ENCODE data around the gene CDC34. TPM values are rescaled to one million over a fixed set of nuclear protein-coding genes. Genes with fewer than 3 reads are reported as not detected.

The CDC34 gene
- total RNA-seq, 5 donors from 2014 or later (not counting 1 experiment from before 2014, with no cell fraction given), result 35.4 to 52.6 (median 51.3) TPM

DNA sequence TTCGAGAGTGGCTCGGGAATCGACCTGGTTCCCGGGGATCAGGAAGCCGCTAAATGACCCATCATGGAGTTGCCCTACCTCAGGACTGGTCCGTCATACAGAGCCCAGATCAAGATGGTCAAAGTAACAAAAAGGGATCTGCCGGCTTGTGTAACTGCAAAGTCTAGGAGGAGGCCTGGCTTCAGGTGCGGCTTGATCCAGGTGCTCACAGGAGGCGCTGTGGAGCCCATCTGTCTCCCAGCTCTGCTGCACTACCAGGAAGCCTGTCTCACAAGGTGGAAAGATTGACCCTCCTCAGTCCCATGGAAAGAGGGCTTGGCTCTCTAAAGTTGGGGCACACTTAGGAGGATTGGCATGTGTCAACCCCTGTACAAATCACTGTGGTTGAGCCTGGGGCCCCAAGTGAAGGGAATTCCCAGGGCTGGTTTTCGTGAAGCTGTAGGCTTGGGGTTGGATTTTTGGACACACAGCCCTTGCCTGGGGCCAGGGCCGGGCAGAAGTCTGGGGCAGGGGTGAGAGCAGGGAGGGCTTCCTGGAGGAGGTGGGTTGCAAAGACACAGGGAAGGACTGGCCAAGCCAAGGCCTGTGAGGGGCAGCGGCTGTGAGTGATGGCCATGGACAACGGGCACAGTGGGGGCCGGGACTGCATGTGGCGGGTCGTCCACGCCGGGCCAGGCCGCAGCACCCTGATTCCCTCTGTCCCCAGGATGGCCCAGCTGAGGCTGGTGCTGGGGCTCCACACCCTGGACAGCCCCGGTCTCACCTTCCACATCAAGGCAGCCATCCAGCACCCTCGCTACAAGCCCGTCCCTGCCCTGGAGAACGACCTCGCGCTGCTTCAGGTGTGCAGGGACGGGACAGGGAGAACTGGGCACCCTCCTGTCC lies 16.5 kb downstream of the CDC34 start:
- Mint-ChIP-seq H3K4me3 (no peak overlapping the region), H3K4me1 (peaks cover 22 to 34% (median 24%) of the 10 kb centered on the region in 3 donors), H3K36me3 (peaks cover 7% of the 10 kb centered on the region), H3K9me3 (no peaks in the 10 kb centered on the region), H3K27ac (peak overlapping the region in 1 of 2 donors; percentile 28), H3K27me3 (no peaks in the 10 kb centered on the region)
- ATAC-seq (replicated peaks in 1 of 4) (no peak), DNase-seq (no peak)
- H3K4me3 ChIP-seq (ENCODE audit: control insufficient read depth in 1 of 2, extremely low read depth in 1 of 2, low read length in 1 of 2), result no peak overlapping the region
- H3K36me3 ChIP-seq (ENCODE audit: control insufficient read depth in 2 of 2, extremely low read depth in 1 of 2, insufficient read depth in 1 of 2, low read length in 1 of 2), result peaks cover 4 to 23% of the 10 kb centered on the region in 2 donors
- WGBS (ENCODE audit: insufficient coverage), result 92% methylated on average over 24 of the region's 26 CpGs
- CTCF ChIA-PET, result no interaction called here
- no peaks in the 10 kb centered on the region for H3K27me3 ChIP-seq (replicated peaks in 1 of 2; ENCODE audit: control insufficient read depth in 2 of 2, extremely low read depth in 1 of 2, insufficient read depth in 2 of 2, low read length in 1 of 2)
- POLR2A ChIA-PET, result interaction anchor here in 1 of 2 donors (0.5 kb wide), 1 partner anchor 1284 kb away, joined by 4 read pairs; no protein-coding TSS in a partner anchor
- H3K9me3 ChIP-seq, result no peaks in the 10 kb centered on the region
- no peak overlapping the region for H3K27ac ChIP-seq (ENCODE audit: low read length)
- peaks cover 9 to 52% of the 10 kb centered on the region in 2 experiments for H3K4me1 ChIP-seq (ENCODE audit: control insufficient read depth in 1 of 2, extremely low read depth in 1 of 2, insufficient read depth in 2 of 2, low read length in 2 of 2)

DNA sequence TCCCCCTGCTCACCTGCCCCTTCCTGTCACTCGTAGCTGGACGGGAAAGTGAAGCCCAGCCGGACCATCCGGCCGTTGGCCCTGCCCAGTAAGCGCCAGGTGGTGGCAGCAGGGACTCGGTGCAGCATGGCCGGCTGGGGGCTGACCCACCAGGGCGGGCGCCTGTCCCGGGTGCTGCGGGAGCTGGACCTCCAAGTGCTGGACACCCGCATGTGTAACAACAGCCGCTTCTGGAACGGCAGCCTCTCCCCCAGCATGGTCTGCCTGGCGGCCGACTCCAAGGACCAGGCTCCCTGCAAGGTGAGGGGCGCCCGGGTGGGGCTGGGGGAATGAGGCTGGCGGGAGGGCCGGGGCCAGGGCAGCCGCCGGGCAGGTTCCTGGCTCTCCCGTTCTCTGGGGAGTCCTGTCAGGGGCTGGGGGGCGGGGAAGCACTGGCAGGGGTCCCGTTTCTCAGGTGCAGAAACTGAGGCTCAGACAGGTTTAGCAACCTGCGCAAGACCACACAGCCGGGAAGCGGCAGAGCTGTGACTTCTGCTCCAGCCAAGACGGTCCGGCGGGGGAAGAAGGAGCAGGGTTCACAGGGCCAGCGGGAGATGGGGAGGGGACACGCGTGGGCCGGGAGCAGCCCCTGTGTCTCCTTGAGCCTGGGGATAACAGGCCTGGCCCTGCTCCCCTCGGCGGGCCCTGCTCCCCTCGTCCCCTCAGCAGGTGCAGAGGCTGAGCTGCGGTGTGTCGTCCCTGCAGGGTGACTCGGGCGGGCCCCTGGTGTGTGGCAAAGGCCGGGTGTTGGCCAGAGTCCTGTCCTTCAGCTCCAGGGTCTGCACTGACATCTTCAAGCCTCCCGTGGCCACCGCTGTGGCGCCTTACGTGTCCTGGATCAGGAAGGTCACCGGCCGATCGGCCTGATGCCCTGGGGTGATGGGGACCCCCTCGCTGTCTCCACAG lies 17.6 kb downstream of the CDC34 start:
- Mint-ChIP-seq H3K9me3 (no peaks in the 10 kb centered on the region), H3K27me3 (no peaks in the 10 kb centered on the region), H3K36me3 (peaks cover 7% of the 10 kb centered on the region), H3K4me3 (no peak overlapping the region), H3K4me1 (peaks cover 11 to 25% (median 14%) of the 10 kb centered on the region in 3 donors), H3K27ac (no peak overlapping the region)
- H3K27me3 ChIP-seq (replicated peaks in 1 of 2; ENCODE audit: control insufficient read depth in 2 of 2, extremely low read depth in 1 of 2, insufficient read depth in 2 of 2, low read length in 1 of 2), result no peaks in the 10 kb centered on the region
- peaks cover 3 to 41% of the 10 kb centered on the region in 2 experiments for H3K4me1 ChIP-seq (ENCODE audit: control insufficient read depth in 1 of 2, extremely low read depth in 1 of 2, insufficient read depth in 2 of 2, low read length in 2 of 2)
- DNase-seq (no peak), ATAC-seq (replicated peaks in 1 of 4) (no peak)
- no peak overlapping the region for H3K4me3 ChIP-seq (ENCODE audit: control insufficient read depth in 1 of 2, extremely low read depth in 1 of 2, low read length in 1 of 2)
- H3K9me3 ChIP-seq, result no peaks in the 10 kb centered on the region
- H3K36me3 ChIP-seq (ENCODE audit: control insufficient read depth in 2 of 2, extremely low read depth in 1 of 2, insufficient read depth in 1 of 2, low read length in 1 of 2), result peaks cover 4 to 23% of the 10 kb centered on the region in 2 donors
- 93% methylated on average over 42 of the region's 52 CpGs for WGBS (ENCODE audit: insufficient coverage)
- no peak overlapping the region for H3K27ac ChIP-seq (ENCODE audit: low read length)
- ChIA-PET POLR2A (no interaction called here), CTCF (no interaction called here)

DNA sequence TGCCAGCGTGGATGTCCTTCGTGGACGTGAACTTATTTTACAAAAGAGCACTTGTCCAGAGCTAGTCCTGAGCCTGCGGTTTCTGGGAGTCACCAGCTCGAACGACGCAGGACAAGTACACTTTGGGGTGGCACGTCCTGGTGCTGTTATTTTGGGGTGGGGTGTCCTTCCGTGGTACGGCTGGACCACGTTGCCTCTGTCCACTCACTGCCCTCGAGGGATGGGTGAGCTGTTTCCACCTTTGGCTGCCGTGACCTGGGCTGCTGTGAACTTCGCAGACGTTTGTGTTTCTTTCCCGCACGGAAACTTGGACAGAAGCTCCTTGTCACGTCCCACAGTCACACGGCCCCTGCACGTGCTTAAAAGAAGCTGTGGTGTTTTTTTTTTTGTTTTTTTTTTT lies 23.3 kb downstream of the CDC34 start:
- Mint-ChIP-seq H3K4me1 (peaks cover 2 to 6% (median 3%) of the 10 kb centered on the region in 3 donors), H3K9me3 (no peaks in the 10 kb centered on the region), H3K27me3 (no peaks in the 10 kb centered on the region), H3K36me3 (no peaks in the 10 kb centered on the region), H3K27ac (no peak overlapping the region), H3K4me3 (no peak overlapping the region)
- ATAC-seq (replicated peaks in 1 of 4) (no peak), DNase-seq (no peak)
- Histone ChIP-seq H3K4me3 (ENCODE audit: control insufficient read depth in 1 of 2, extremely low read depth in 1 of 2, low read length in 1 of 2) (no peak overlapping the region), H3K36me3 (ENCODE audit: control insufficient read depth in 2 of 2, extremely low read depth in 1 of 2, insufficient read depth in 1 of 2, low read length in 1 of 2) (peaks cover 0 to 1% of the 10 kb centered on the region in 2 donors), H3K27me3 (replicated peaks in 1 of 2; ENCODE audit: control insufficient read depth in 2 of 2, extremely low read depth in 1 of 2, insufficient read depth in 2 of 2, low read length in 1 of 2) (no peaks in the 10 kb centered on the region), H3K4me1 (ENCODE audit: control insufficient read depth in 1 of 2, extremely low read depth in 1 of 2, insufficient read depth in 2 of 2, low read length in 2 of 2) (peaks cover 0 to 12% of the 10 kb centered on the region in 2 experiments), H3K9me3 (no peaks in the 10 kb centered on the region), H3K27ac (ENCODE audit: low read length) (no peak overlapping the region)
- CTCF ChIA-PET, result no interaction called here
- POLR2A ChIA-PET, result interaction anchor here (0.6 to 0.7 kb wide), 2 partner anchors 11 to 39 kb away, joined by 6 to 12 read pairs; no protein-coding TSS in a partner anchor
- WGBS (ENCODE audit: insufficient coverage), result 88% methylated on average over 8 of the region's 20 CpGs

DNA sequence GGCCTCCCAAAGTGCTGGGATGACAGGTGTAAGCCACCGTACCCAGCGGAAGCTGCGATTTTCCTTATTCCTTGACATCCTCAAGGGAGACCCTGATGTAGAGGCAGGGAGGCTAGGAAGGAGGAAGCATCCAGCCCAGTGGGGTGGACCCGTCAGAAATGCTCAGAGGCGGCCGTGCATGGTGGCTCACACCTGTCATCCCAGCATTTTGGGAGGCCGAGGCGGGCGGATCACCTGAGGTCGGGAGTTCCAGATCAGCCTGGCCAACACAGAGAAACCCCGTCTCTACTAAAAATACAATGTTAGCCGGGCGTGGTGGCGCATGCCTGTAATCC lies 23.9 kb downstream of the CDC34 start:
- WGBS (ENCODE audit: insufficient coverage), result no CpG with 5 or more reads among the region's 14 CpGs
- H3K4me3 Mint-ChIP-seq, result no peak overlapping the region
- Histone ChIP-seq H3K9me3 (no peaks in the 10 kb centered on the region), H3K27me3 (replicated peaks in 1 of 2; ENCODE audit: control insufficient read depth in 2 of 2, extremely low read depth in 1 of 2, insufficient read depth in 2 of 2, low read length in 1 of 2) (no peaks in the 10 kb centered on the region), H3K4me1 (ENCODE audit: control insufficient read depth in 1 of 2, extremely low read depth in 1 of 2, insufficient read depth in 2 of 2, low read length in 2 of 2) (peaks cover 0 to 12% of the 10 kb centered on the region in 2 experiments), H3K4me3 (ENCODE audit: control insufficient read depth in 1 of 2, extremely low read depth in 1 of 2, low read length in 1 of 2) (no peak overlapping the region), H3K36me3 (ENCODE audit: control insufficient read depth in 2 of 2, extremely low read depth in 1 of 2, insufficient read depth in 1 of 2, low read length in 1 of 2) (no peaks in the 10 kb centered on the region), H3K27ac (ENCODE audit: low read length) (no peak overlapping the region)
- CTCF ChIA-PET, result no interaction called here
- no peaks in the 10 kb centered on the region for H3K9me3 Mint-ChIP-seq
- DNase-seq (no peak), ATAC-seq (replicated peaks in 1 of 4) (no peak)
- H3K27ac Mint-ChIP-seq, result no peak overlapping the region
- no peaks in the 10 kb centered on the region for H3K27me3 Mint-ChIP-seq
- no peaks in the 10 kb centered on the region for H3K36me3 Mint-ChIP-seq
- H3K4me1 Mint-ChIP-seq, result peaks cover 2 to 6% (median 3%) of the 10 kb centered on the region in 3 donors
- POLR2A ChIA-PET, result interaction anchor here (0.6 to 0.7 kb wide), 2 partner anchors 10 to 40 kb away, joined by 6 to 12 read pairs; no protein-coding TSS in a partner anchor

DNA sequence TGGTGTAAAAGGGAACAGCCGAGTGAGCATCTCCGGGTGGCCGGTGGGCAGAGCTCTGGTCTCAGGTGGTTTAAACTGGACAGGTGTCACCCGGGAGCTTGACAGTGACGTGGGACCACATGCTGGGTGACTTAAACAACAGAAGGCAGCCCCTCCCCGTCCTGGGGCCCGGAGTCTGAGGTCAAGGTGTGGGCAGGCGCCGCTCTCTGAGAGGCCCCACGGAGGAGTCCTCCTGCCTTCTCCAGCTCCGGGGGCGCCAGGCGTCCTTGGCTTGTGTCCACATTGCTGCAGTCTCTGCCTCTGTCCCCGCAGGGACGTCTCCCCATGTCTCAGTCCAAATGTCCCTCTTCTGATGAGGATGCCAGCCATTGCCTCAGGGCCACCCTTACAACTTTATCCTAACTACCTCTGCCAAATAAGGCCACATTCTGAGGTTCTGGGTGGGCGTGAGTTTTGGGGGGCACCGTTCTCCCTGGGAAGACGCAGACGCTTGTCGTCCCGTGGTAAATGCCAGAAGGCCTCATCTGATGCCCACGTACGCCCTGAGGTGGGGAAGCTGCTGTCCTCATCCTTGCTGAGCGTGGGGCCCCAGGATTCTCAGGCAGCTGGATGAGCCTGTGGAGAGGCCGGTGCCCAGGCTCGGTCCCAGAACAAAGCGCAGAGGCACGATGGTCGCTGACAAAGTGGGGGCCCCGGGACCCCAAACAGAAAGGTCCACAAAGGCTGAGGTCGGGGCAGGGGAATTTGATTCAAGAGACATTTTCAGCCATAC lies 25.2 kb downstream of the CDC34 start:
- H3K36me3 Mint-ChIP-seq, result no peaks in the 10 kb centered on the region
- ATAC-seq (replicated peaks in 1 of 4), result no peak
- peaks cover 0 to 8% of the 10 kb centered on the region in 2 experiments for H3K4me1 ChIP-seq (ENCODE audit: control insufficient read depth in 1 of 2, extremely low read depth in 1 of 2, insufficient read depth in 2 of 2, low read length in 2 of 2)
- H3K36me3 ChIP-seq (ENCODE audit: control insufficient read depth in 2 of 2, extremely low read depth in 1 of 2, insufficient read depth in 1 of 2, low read length in 1 of 2), result no peaks in the 10 kb centered on the region
- CTCF ChIA-PET, result interaction anchor here in 1 of 2 donors (0.6 kb wide), 1 partner anchor 53 kb away, joined by 3 read pairs; no protein-coding TSS in a partner anchor
- no peaks in the 10 kb centered on the region for H3K27me3 ChIP-seq (replicated peaks in 1 of 2; ENCODE audit: control insufficient read depth in 2 of 2, extremely low read depth in 1 of 2, insufficient read depth in 2 of 2, low read length in 1 of 2)
- H3K27ac Mint-ChIP-seq, result no peak overlapping the region
- no peak overlapping the region for H3K4me3 Mint-ChIP-seq
- DNase-seq, result no peak
- POLR2A ChIA-PET, result no interaction called here
- no peaks in the 10 kb centered on the region for H3K27me3 Mint-ChIP-seq
- H3K27ac ChIP-seq (ENCODE audit: low read length), result no peak overlapping the region
- H3K9me3 Mint-ChIP-seq, result no peaks in the 10 kb centered on the region
- WGBS (ENCODE audit: insufficient coverage), result 87% methylated on average over 31 of the region's 31 CpGs
- H3K9me3 ChIP-seq, result no peaks in the 10 kb centered on the region
- peaks cover 0 to under 1% (median 0%) of the 10 kb centered on the region in 3 donors for H3K4me1 Mint-ChIP-seq
- no peak overlapping the region for H3K4me3 ChIP-seq (ENCODE audit: control insufficient read depth in 1 of 2, extremely low read depth in 1 of 2, low read length in 1 of 2)

Measured in T-cell (primary cell).